HG03135 (cell line): ENCODE data around the gene CACNA1D.

Source experiments
- ATAC-seq: cut with Tn5 transposase; IDR thresholded peaks from one replicate; pipeline ENCODE4 v1.9.1; 2021; ENCODE audit warnings: mild to moderate bottlenecking, moderate library complexity; ENCODE audit not compliant: unreplicated experiment

The CACNA1D gene

GRCh38 chr3:53775018-53775417 lies 280.6 kb downstream of the CACNA1D start:
- no peak for ATAC-seq

DNA sequence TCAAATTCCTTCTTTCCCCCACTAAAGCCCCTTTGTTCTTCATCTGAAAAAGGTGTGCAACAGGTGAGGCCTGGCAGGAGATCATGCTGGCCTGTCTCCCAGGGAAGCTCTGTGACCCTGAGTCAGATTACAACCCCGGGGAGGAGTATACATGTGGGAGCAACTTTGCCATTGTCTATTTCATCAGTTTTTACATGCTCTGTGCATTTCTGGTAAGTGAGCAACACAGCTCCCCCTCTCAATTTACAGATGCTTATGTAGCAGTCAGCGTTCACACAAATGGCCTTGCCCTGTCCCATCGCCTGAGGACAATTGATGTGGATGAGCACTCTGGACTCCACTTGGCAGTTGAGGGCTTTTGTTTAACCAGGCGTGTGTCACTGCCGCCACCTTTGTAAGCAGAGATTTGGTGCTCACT lies 281.4 kb downstream of the CACNA1D start:
- no peak for ATAC-seq

- ATAC-seq: no peak
These were observed 282.2 kb downstream of the CACNA1D start for GRCh38 chr3:53776494-53777101.

DNA sequence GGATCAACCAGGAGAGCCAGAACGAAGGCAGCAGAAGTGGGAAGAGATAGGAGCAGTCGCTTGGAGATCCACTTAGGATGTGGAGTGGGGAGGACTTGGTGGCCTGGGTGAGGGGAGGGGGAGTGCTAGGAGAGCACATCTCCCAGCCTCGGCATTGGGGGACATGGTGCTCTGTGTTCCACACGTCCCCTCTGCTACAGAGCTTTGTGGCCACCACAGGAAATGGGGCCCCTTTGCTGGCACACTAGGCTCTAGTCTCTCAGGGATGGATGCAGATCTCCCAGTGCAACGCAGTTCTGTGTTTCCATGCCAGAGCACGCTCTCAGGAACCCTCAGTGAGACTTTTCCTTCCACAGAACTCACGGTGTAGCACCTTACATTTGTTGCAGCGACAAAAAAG lies 283.1 kb downstream of the CACNA1D start:
- no peak for ATAC-seq

- ATAC-seq: no peak
These were observed 283.7 kb downstream of the CACNA1D start for GRCh38 chr3:53778153-53778552.

DNA sequence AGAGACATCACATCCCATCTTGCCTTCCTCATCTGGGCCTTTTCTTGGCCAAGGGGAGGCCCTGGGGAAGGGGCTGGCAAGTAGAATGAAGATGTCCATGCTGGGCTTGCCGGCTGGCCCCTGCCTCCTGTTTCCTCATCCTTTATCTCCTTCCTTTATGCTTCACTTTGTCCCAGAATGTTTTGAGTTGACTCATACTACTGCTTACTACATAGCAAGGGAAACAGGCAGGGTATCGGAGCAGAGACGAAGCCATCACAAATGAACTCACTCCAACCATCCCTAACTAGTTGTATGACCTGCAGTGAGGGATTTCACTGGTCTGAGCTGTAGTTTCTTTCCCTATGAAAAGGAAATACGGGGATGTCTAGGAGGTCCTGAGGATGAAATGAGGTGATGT lies 285.8 kb downstream of the CACNA1D start:
- ATAC-seq: no peak

GRCh38 chr3:53780806-53781205 lies 286.4 kb downstream of the CACNA1D start:
- ATAC-seq: no peak

- ATAC-seq: no peak
These were observed 292.6 kb downstream of the CACNA1D start for GRCh38 chr3:53787016-53787415.

GRCh38 chr3:53788038-53788437 lies 293.6 kb downstream of the CACNA1D start:
- no peak for ATAC-seq

- ATAC-seq: no peak
These were observed 295.0 kb downstream of the CACNA1D start for GRCh38 chr3:53789459-53789858.

DNA sequence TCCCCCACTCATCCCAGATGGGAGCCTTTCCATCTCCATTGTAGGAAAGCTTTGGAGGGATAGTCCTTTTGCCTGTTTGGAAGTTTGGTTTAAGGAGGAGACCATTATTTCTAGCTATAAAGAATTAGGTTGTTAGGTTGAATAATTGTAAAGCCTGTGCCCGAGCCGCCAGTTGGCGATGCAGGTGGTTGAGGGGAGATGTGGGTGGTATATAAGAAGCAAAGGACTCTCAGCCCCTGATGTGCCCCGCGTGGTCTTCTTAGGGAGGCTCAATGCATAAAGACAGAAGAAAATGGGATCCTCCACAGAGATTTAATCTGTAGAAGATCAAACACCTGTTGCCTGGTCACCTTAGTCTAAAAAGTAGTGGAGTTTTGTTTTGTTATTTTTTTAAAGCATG lies 296.1 kb downstream of the CACNA1D start:
- ATAC-seq: no peak

- ATAC-seq: no peak
These were observed 296.9 kb downstream of the CACNA1D start for GRCh38 chr3:53791317-53791716.

- ATAC-seq: no peak
These were observed 298.5 kb downstream of the CACNA1D start for GRCh38 chr3:53792866-53793265.

- ATAC-seq: no peak
These were observed 300.2 kb downstream of the CACNA1D start for GRCh38 chr3:53794597-53794996.

DNA sequence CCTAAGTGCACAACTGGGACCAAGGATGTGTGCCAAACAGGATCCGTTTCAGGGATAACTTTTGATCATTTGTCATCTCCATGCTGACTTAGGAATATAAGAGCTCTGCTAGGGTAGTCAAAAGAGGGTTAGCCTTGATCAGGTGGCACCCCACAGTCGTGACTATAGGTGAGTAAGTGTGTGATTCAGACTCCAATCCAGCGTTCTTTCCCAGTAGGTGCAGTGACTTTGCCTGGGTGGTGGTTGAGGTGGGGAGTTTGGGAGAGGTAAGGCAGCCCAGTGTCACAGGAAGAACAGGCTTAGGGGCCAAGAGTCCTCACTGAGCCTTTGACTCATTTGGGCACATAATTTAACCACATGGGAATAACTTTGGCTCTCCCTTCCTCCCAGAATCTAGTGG lies 300.8 kb downstream of the CACNA1D start:
- ATAC-seq: no peak

- no peak for ATAC-seq
These were observed 301.6 kb downstream of the CACNA1D start for GRCh38 chr3:53795789-53796560.

DNA sequence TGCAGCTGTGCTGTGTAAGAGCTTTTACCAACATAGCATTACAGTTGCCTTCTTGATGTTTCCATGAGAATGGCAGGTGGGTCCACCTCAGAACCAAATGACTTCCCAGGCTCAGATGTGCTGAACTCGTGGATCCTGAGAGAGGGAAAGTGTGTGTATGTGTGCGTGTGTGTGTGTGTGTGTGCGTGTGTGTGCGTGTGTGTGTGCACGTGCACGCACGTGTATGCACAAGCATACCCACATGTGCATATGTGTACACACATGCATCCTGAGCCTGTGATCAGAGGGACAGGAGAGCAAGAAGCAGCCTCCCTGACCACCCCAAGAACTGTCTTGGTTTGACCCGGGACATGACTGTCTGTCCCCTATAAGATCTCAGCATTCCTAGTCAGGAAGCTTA lies 303.7 kb downstream of the CACNA1D start:
- ATAC-seq: no peak

DNA sequence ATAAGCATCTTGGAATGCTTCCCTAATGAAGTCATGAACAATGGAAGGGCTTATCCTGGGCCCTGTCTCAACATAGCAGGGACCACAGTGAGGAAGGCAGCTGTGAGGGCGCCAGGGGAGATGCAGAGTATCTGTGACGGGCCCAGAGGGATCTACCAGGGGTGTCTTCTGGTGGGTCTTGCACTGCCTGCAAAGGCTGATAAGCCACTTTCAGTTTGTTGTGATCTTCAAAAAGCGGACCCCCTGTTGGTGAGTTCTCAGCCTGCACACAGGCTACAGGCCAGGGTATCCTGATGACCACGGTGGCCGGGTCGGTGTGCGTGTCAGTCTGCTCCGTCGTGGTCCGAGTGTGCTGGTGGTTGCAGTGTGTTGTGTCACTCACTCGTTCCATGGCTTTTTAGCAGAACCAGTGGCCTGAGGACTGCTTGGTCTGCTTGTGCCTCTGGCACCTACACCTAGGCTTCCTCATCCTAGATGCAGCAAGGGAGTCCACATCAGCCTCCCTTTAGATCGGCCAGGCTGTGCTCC lies 305.0 kb downstream of the CACNA1D start:
- ATAC-seq: no peak

DNA sequence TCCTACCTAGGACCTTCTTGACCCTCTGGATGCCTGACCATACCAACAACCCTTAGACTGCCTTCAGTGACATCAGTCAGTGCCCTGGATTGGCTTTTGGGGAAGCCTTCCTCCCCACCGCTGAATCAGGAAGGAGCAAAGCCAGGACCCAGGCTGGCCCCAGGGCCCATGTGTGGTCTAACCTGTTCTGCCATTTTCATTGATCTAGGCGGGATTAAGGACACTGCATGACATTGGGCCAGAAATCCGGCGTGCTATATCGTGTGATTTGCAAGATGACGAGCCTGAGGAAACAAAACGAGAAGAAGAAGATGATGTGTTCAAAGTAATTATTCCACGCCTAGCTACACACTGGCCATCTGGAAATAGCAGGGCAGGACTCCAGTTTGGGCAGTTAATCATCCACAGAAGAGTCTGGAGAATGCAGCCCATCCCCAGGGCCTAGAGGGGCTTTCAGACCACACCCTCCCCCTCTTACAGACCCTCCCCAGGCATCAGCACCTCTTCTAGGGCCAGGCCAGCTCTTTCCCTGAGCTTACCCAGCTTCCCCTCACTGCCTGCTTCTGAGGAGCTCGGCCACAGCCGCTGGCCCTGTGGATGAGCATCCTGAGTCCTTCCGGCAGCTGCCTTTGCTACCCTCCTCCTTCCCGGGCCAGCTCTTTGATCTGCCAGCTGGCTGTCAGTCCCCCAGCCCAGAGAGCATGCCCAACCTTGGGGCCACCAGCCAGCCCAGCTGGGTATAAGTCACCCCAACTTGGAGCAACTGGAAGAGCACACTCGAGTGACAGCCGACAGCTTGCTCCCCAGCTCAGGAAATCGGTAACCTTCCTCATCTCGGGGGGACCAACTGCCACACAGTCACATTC lies 305.9 kb downstream of the CACNA1D start:
- ATAC-seq: no peak

DNA sequence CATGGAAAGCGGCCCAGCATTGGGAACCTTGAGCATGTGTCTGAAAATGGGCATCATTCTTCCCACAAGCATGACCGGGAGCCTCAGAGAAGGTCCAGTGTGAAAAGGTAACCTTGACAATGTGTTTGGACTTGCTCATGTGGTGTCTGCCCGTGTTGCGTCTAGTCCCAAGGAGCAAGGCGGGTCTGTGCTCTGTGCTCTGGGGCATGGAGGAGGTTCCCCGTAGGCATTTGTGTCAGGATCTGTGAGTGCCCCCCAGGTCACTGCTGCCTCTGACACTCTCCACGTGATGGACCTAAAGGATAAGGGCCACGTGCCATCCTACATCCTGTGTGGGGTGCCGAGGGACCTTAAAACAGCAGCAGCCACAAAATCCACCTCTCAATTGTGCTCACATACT lies 306.9 kb downstream of the CACNA1D start:
- ATAC-seq: no peak

- ATAC-seq: no peak
These were observed 308.0 kb downstream of the CACNA1D start for GRCh38 chr3:53802256-53802880.
